ENCODE results near the gene PLSCR5.

- TF ChIP-seq EZH2 (IDR thresholded peaks at IDR 0.05; ENCODE audit: low read length) (no peak), CTCF (optimal IDR thresholded peaks at IDR 0.05 in 1 of 3, IDR thresholded peaks at IDR 0.05 in 1 of 3, conservative IDR thresholded peaks at IDR 0.05 in 1 of 3; ENCODE audit: extremely low read depth in 1 of 3, insufficient read depth in 2 of 3, low read length in 3 of 3) (no peak)
Observed at GRCh38 chr3:146544929-146545528, 60.1 kb downstream of the PLSCR5 start.

All from keratinocyte (primary cell).